ENCODE results near the gene ARHGAP25. TPM values are rescaled to one million over a fixed set of nuclear protein-coding genes. Genes with fewer than 3 reads are reported as not detected.

Gene ARHGAP25
- total and polyA plus RNA-seq, 2 experiments from 2014 or later = 1.9 to 2.0 TPM

DNA sequence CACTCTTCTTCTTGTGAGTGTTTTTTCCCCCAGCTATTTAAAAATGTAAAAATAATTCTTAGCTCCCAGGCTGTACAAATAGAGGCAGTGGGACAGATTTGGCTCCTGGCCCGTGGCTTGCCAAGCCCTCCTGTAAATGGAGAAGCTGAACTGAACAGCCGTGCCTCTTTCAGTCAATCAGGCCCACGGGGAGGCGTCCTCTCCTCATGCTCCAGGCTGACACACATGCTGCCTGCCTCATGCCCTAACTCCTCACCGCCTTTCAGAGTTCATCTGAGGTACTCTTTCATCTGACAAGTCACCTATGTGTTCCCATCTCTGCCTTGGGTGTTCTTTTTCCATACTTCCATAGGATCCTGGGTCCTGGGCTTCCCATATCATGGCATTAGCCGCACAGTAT lies 77.6 kb downstream of the ARHGAP25 start:
- ATAC-seq = no peak

More for the DNA sequence above, 77.6 kb downstream of the ARHGAP25 start:
- 0 out of 2 replicates have a peak, but pooled peaks cover under 1% of the 10 kb centered on the region for H3K9me2 ChIP-seq (ENCODE audit: insufficient read depth)
- TF ChIP-seq NANOG (IDR thresholded peaks at IDR 0.05; ENCODE audit: borderline replicate concordance) (no peak), ZNF331 (CRISPR knock-in tag; IDR thresholded peaks at IDR 0.05; ENCODE audit: low read depth) (no peak), CREB1 (CRISPR knock-in tag; IDR thresholded peaks at IDR 0.05; ENCODE audit: low read depth) (no peak), STAT1 (IDR thresholded peaks at IDR 0.05; ENCODE audit: unreplicated experiment) (no peak), ZNF114 (CRISPR knock-in tag; IDR thresholded peaks at IDR 0.05) (no peak), EZH2phosphoT487 (IDR thresholded peaks at IDR 0.05; ENCODE audit: unreplicated experiment) (no peak), EZH2 (IDR thresholded peaks at IDR 0.05; ENCODE audit: low read depth, unreplicated experiment) (no peak), JUNB (IDR thresholded peaks at IDR 0.05; ENCODE audit: unreplicated experiment) (no peak)
- TF ChIP-seq, protein P1, sequence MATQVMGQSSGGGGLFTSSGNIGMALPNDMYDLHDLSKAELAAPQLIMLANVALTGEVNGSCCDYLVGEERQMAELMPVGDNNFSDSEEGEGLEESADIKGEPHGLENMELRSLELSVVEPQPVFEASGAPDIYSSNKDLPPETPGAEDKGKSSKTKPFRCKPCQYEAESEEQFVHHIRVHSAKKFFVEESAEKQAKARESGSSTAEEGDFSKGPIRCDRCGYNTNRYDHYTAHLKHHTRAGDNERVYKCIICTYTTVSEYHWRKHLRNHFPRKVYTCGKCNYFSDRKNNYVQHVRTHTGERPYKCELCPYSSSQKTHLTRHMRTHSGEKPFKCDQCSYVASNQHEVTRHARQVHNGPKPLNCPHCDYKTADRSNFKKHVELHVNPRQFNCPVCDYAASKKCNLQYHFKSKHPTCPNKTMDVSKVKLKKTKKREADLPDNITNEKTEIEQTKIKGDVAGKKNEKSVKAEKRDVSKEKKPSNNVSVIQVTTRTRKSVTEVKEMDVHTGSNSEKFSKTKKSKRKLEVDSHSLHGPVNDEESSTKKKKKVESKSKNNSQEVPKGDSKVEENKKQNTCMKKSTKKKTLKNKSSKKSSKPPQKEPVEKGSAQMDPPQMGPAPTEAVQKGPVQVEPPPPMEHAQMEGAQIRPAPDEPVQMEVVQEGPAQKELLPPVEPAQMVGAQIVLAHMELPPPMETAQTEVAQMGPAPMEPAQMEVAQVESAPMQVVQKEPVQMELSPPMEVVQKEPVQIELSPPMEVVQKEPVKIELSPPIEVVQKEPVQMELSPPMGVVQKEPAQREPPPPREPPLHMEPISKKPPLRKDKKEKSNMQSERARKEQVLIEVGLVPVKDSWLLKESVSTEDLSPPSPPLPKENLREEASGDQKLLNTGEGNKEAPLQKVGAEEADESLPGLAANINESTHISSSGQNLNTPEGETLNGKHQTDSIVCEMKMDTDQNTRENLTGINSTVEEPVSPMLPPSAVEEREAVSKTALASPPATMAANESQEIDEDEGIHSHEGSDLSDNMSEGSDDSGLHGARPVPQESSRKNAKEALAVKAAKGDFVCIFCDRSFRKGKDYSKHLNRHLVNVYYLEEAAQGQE (IDR thresholded peaks at IDR 0.05; ENCODE audit: unreplicated experiment) = no peak
- TF ChIP-seq, protein P2, sequence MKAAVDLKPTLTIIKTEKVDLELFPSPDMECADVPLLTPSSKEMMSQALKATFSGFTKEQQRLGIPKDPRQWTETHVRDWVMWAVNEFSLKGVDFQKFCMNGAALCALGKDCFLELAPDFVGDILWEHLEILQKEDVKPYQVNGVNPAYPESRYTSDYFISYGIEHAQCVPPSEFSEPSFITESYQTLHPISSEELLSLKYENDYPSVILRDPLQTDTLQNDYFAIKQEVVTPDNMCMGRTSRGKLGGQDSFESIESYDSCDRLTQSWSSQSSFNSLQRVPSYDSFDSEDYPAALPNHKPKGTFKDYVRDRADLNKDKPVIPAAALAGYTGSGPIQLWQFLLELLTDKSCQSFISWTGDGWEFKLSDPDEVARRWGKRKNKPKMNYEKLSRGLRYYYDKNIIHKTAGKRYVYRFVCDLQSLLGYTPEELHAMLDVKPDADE (IDR thresholded peaks at IDR 0.05) = no peak
- TF ChIP-seq, protein P3, sequence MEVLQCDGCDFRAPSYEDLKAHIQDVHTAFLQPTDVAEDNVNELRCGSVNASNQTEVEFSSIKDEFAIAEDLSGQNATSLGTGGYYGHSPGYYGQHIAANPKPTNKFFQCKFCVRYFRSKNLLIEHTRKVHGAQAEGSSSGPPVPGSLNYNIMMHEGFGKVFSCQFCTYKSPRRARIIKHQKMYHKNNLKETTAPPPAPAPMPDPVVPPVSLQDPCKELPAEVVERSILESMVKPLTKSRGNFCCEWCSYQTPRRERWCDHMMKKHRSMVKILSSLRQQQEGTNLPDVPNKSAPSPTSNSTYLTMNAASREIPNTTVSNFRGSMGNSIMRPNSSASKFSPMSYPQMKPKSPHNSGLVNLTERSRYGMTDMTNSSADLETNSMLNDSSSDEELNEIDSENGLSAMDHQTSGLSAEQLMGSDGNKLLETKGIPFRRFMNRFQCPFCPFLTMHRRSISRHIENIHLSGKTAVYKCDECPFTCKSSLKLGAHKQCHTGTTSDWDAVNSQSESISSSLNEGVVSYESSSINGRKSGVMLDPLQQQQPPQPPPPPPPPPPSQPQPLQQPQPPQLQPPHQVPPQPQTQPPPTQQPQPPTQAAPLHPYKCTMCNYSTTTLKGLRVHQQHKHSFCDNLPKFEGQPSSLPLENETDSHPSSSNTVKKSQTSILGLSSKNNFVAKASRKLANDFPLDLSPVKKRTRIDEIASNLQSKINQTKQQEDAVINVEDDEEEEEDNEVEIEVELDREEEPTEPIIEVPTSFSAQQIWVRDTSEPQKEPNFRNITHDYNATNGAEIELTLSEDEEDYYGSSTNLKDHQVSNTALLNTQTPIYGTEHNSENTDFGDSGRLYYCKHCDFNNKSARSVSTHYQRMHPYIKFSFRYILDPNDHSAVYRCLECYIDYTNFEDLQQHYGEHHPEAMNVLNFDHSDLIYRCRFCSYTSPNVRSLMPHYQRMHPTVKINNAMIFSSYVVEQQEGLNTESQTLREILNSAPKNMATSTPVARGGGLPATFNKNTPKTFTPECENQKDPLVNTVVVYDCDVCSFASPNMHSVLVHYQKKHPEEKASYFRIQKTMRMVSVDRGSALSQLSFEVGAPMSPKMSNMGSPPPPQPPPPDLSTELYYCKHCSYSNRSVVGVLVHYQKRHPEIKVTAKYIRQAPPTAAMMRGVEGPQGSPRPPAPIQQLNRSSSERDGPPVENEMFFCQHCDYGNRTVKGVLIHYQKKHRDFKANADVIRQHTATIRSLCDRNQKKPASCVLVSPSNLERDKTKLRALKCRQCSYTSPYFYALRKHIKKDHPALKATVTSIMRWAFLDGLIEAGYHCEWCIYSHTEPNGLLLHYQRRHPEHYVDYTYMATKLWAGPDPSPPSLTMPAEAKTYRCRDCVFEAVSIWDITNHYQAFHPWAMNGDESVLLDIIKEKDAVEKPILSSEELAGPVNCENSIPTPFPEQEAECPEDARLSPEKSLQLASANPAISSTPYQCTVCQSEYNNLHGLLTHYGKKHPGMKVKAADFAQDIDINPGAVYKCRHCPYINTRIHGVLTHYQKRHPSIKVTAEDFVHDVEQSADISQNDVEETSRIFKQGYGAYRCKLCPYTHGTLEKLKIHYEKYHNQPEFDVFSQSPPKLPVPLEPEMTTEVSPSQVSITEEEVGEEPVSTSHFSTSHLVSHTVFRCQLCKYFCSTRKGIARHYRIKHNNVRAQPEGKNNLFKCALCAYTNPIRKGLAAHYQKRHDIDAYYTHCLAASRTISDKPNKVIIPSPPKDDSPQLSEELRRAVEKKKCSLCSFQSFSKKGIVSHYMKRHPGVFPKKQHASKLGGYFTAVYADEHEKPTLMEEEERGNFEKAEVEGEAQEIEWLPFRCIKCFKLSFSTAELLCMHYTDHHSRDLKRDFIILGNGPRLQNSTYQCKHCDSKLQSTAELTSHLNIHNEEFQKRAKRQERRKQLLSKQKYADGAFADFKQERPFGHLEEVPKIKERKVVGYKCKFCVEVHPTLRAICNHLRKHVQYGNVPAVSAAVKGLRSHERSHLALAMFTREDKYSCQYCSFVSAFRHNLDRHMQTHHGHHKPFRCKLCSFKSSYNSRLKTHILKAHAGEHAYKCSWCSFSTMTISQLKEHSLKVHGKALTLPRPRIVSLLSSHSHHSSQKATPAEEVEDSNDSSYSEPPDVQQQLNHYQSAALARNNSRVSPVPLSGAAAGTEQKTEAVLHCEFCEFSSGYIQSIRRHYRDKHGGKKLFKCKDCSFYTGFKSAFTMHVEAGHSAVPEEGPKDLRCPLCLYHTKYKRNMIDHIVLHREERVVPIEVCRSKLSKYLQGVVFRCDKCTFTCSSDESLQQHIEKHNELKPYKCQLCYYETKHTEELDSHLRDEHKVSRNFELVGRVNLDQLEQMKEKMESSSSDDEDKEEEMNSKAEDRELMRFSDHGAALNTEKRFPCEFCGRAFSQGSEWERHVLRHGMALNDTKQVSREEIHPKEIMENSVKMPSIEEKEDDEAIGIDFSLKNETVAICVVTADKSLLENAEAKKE (CRISPR knock-in tag; IDR thresholded peaks at IDR 0.05) = no peak
- TF ChIP-seq, protein P4, sequence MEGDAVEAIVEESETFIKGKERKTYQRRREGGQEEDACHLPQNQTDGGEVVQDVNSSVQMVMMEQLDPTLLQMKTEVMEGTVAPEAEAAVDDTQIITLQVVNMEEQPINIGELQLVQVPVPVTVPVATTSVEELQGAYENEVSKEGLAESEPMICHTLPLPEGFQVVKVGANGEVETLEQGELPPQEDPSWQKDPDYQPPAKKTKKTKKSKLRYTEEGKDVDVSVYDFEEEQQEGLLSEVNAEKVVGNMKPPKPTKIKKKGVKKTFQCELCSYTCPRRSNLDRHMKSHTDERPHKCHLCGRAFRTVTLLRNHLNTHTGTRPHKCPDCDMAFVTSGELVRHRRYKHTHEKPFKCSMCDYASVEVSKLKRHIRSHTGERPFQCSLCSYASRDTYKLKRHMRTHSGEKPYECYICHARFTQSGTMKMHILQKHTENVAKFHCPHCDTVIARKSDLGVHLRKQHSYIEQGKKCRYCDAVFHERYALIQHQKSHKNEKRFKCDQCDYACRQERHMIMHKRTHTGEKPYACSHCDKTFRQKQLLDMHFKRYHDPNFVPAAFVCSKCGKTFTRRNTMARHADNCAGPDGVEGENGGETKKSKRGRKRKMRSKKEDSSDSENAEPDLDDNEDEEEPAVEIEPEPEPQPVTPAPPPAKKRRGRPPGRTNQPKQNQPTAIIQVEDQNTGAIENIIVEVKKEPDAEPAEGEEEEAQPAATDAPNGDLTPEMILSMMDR (conservative IDR thresholded peaks at IDR 0.05; ENCODE audit: low read depth in 2 of 2) = no peak; a peak in 1 of 4 replicates
- Mint-ChIP-seq H3K36me3 (ENCODE audit: low read depth) (no peaks in the 10 kb centered on the region), H3K27ac (no peak overlapping the region), H3K27me3 (ENCODE audit: insufficient read depth, low read depth, poor library complexity) (peaks cover 3% of the 10 kb centered on the region), H3K4me3 (no peak overlapping the region), H3K9me3 (no peaks in the 10 kb centered on the region), H3K4me1 (peaks cover 12% of the 10 kb centered on the region)
- H3K4me2 ChIP-seq = no peak overlapping the region
- H3K36me3 ChIP-seq (ENCODE audit: insufficient read depth) = no peaks in the 10 kb centered on the region
- no peak overlapping the region for H2AFZ ChIP-seq
- no peaks in the 10 kb centered on the region for H3K79me2 ChIP-seq (replicated peaks; ENCODE audit: insufficient read depth)
- peaks cover 10% of the 10 kb centered on the region for H3K4me1 ChIP-seq (ENCODE audit: insufficient read depth)
- no peaks in the 10 kb centered on the region for H3K27me3 ChIP-seq (ENCODE audit: insufficient read depth)
- DNase-seq (ENCODE audit: low spot score) = no peak
- H3F3A ChIP-seq (replicated peaks; ENCODE audit: low read depth) = no peaks in the 10 kb centered on the region
- no peaks in the 10 kb centered on the region for H4K20me1 ChIP-seq (replicated peaks; ENCODE audit: insufficient read depth)
- no peak overlapping the region for H3K4me3 ChIP-seq
- H3K27ac ChIP-seq (ENCODE audit: low read depth) = no peak overlapping the region
